Inflammatory macrophage (primary cell): ENCODE data around the gene LRRC15.

Experiments used
- DNase-seq, 2 donors: peaks; one replicate each; pipeline ENCODE4 v3.0.0-alpha.2; 2020 to 2022

Gene LRRC15

GRCh38 chr3:194332858-194333211, 36.7 kb downstream of the LRRC15 start:
- DNase-seq, result no peak

- DNase-seq, result no peak
These were observed 39.0 kb downstream of the LRRC15 start for GRCh38 chr3:194330579-194330978.

- no peak for DNase-seq
These were observed 39.4 kb downstream of the LRRC15 start for GRCh38 chr3:194330160-194330559.

GRCh38 chr3:194329583-194329965, 40.0 kb downstream of the LRRC15 start:
- no peak for DNase-seq

GRCh38 chr3:194328942-194329582, 40.5 kb downstream of the LRRC15 start:
- DNase-seq, result no peak

- no peak for DNase-seq
These were observed 41.4 kb downstream of the LRRC15 start for GRCh38 chr3:194328053-194328657.

- no peak for DNase-seq
These were observed 42.1 kb downstream of the LRRC15 start for GRCh38 chr3:194327218-194328052.

GRCh38 chr3:194326968-194327217, 42.6 kb downstream of the LRRC15 start:
- no peak for DNase-seq

GRCh38 chr3:194326192-194326967, 43.2 kb downstream of the LRRC15 start:
- no peak for DNase-seq

- DNase-seq, result no peak
These were observed 44.0 kb downstream of the LRRC15 start for GRCh38 chr3:194325424-194326153.

- no peak for DNase-seq
These were observed 44.7 kb downstream of the LRRC15 start for GRCh38 chr3:194324823-194325327.

GRCh38 chr3:194323785-194324735, 45.5 kb downstream of the LRRC15 start:
- peak; percentile 47 to 69 for DNase-seq

- peak in 1 of 2 donors; percentile 58 for DNase-seq
These were observed 46.8 kb downstream of the LRRC15 start for GRCh38 chr3:194322678-194323211.

- DNase-seq, result no peak
These were observed 47.6 kb downstream of the LRRC15 start for GRCh38 chr3:194321693-194322640.

- no peak for DNase-seq
These were observed 48.7 kb downstream of the LRRC15 start for GRCh38 chr3:194320744-194321243.

- DNase-seq, result no peak
These were observed 49.4 kb downstream of the LRRC15 start for GRCh38 chr3:194320100-194320499.

GRCh38 chr3:194318511-194319161, 50.9 kb downstream of the LRRC15 start:
- DNase-seq, result no peak

GRCh38 chr3:194316918-194317317, 52.6 kb downstream of the LRRC15 start:
- no peak for DNase-seq

GRCh38 chr3:194315965-194316361, 53.6 kb downstream of the LRRC15 start:
- DNase-seq, result peak in 1 of 2 donors; percentile 16
